Kidney capillary endothelial cell (primary cell): ENCODE data around the gene ACADVL.

Source experiments
- DNase-seq: peaks from one replicate; pipeline ENCODE4 v3.0.0-alpha.2; 2018; ENCODE audit warnings: low spot score

ACADVL gene

GRCh38 chr17:7191571-7192270 lies 28.0 kb upstream of the ACADVL start:
- DNase-seq = no peak

GRCh38 chr17:7192271-7192937 lies 27.3 kb upstream of the ACADVL start:
- no peak for DNase-seq

DNA sequence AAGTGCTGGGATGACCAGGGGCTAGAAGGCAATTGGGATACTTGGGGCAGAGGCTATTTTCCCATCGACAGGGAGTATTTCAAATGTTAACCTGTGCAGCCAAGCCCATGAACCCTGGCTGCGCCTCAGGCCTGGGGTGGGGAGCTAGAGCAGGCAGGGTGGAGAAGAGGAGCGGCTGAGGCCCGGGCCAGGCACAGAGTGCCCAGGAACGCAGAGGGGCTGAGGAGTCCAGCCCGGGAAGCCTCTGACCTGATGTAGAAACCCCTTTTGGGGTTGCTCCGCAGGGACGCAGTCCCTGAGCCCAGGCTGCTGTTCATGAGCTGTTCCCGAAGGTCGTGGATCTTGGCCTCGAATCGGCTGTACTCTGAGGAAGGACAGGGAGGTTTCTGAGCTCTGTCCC lies 23.8 kb upstream of the ACADVL start:
- DNase-seq = no peak

DNA sequence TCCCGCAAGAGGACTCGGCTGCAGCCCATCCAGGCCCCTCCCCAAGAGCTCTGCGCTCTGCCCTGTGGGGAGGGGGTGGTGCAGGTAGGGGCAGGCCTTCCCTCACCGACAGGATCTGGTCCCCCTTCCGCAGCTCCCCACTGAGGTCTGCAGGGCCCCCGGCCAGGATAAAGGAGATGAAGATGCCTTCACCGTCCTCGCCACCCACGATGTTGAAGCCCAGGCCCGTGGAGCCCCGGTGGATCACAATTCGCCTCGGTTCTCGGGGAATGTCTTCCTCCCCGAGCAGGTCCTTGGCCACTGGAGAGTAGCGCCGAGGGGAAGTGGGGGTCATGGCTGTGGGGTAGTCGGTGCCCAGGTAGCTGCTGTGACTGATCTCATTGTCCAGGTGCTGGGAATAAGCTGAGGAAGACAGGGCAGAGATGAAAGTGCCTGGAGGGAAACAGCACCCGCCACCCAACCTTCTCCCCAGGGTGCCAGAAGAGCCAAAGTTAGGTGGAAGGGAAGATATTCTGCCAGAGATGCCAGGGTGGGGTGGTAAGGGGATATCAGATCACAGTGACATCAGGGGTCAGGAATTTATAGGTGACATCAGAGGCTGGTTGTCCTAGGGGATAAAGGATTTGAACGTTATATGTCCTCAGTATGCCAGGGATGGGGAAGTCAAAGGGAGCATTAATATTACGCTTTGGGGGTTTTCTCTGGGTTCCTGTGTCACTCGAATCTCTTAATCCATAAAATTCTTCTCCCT lies 22.9 kb upstream of the ACADVL start:
- no peak for DNase-seq

- DNase-seq = no peak
Measured at GRCh38 chr17:7203391-7203790, 16.3 kb upstream of the ACADVL start.

- no peak for DNase-seq
Measured at GRCh38 chr17:7204336-7204735, 15.4 kb upstream of the ACADVL start.

- DNase-seq = peak; percentile 48
Measured at GRCh38 chr17:7204828-7205461, 14.8 kb upstream of the ACADVL start.

GRCh38 chr17:7205561-7205960 lies 14.2 kb upstream of the ACADVL start:
- DNase-seq = no peak

GRCh38 chr17:7207120-7208001 lies 12.4 kb upstream of the ACADVL start:
- no peak for DNase-seq

GRCh38 chr17:7208027-7208571 lies 11.6 kb upstream of the ACADVL start:
- no peak for DNase-seq

DNA sequence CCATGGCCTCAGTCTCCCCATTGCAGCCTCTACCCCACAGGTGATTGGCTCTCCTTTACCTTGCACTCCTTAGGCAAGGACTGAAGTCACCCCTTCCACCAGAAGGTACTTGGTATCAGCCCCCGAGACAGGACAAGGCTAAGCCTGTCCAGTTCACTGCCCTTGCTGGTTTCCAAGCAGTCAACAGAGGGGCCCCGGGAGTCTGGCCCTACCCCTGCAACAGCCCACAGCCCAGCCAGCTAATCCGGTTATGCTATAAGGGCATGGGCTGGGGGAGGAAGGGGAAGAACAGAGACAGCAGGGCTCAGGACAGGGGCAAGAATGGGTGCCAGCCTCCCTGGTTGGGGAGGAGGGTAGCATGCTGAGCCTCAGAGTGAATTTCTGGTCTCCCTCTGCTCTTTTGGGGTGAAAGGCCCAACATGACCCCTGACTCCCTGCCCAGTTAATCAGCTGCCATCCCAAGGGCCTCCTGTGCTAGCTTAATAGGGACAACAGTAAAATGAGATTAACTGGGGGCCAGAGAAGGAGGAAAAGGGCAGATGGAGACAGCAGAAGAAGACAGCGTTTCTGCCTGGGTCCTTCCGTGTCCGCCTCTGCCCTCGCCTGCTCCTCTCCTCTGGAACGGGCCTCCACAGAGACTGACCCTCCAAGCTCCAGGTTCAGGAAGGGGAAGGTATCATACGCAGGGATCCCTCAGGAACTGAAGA lies 10.8 kb upstream of the ACADVL start:
- DNase-seq = no peak

GRCh38 chr17:7211491-7212273 lies 8.1 kb upstream of the ACADVL start:
- DNase-seq = no peak

GRCh38 chr17:7213895-7214299 lies 5.8 kb upstream of the ACADVL start:
- no peak for DNase-seq

GRCh38 chr17:7214300-7215135 lies 5.2 kb upstream of the ACADVL start:
- peak; percentile 91 for DNase-seq

DNA sequence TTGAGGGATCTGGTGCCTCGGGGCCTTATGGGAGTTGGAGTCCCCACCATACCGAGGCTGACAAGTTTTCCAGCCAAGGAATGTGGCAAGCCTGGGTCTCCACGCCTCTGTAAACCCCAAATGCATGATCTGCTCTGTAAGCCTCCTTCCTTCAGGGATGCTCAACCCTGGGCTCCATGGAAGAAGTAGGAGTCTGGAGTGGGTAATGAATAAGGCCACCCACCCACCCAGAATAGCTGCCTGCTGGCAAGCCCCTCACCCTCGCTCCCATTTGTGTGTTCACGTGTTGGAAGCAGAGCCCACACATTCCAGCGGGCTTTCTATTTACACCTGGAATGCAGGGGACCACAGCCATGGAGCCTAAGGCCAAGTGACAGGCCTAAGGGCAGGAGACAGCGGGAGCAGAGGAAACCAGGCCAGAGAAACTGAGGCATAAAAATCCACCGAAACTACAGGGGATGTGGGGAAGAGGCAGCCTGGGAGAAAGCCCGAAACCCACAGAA lies 4.6 kb upstream of the ACADVL start:
- DNase-seq = peak; percentile 91

DNA sequence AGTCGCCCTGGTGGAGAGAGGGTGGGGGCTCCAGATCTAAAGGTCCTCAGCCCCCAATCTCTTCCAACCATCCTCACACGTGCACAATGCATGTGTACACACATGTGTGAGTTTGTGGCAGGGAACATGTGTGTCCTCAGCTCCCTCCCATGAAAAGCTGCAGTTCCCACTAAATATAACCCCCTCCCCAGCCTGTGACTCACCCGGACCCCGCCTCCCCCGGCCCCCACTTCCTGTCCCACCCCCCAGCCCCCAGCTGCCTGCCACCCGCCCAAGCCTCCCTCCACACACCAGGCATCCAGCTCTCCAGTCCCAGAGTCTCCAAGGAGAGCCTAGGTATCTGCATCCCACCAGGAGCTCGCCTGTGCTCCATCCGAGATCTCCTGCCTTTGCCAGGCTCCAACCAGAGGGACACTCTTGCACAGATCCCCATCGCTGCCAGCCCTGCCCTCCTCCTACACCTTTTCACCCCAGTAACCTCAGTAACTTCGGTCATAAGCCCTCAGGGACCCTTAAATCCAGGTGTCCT lies 4.0 kb upstream of the ACADVL start:
- no peak for DNase-seq

DNA sequence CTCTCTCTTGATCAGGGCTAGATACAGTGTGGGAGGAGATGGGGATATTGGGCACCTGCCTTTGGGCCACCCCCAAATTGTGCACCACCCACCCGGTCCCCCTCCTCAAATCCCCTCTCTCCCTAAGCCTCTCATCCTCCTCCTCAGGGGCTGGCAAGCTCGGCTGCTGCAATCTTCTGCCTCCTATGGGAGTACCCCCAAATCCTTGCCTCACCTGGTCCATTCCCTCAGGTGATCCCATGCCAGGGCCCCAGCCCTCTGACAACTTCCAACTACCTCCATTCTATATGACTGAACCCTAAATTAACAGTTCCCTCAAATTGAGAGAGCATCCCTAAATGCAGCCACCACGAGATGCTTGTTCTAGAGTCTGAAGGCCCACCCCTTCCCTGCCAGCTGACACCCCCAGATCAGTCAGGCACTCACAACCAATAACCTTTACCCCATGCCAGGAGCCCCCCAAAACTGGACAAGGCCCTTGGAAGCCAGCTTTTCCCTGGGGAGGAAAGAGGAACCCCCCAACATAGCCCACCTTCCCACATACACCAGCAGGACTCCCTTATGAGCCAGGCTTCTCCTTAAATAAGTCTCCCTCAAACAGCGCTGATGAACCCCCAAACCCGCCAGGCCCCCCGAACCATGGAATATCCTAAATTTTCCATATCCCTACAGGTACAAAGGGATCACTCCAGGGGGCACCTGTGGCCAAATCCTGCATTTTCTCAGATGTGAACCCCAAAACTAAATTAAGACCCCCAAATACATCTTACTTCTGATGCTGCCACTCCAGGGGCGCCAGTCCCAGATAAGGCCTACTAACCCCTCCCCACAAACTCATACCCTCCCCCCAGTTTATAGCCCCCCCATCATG lies 3.3 kb upstream of the ACADVL start:
- DNase-seq = no peak
